HL-60/S4 treated with phorbol 12-myristate 13-acetate at 8.2 ng/mL for 4 days and 3 days (cell line): Measurements from ENCODE around the gene CLCN7.

Experiments
- in situ Hi-C: fragments of 300-500 bp; cut with MboI; formaldehyde crosslinking; loops from 2 replicates; pipeline ENCODE4 v1.15.0; 2022; ENCODE audit warnings: low sequenced_read_pairs

CLCN7 gene

GRCh38 chr16:1502092-1503004 is 27.5 kb upstream of the CLCN7 start:
- in situ Hi-C loops, result no loop called here

- in situ Hi-C loops, result no loop called here
Measured at GRCh38 chr16:1501630-1502029, 26.8 kb upstream of the CLCN7 start.

- in situ Hi-C loops, result no loop called here
Measured at GRCh38 chr16:1500465-1501150, 25.8 kb upstream of the CLCN7 start.

- in situ Hi-C loops, result no loop called here
Measured at GRCh38 chr16:1499756-1500464, 25.1 kb upstream of the CLCN7 start.

- in situ Hi-C loops, result no loop called here
Measured at GRCh38 chr16:1498899-1499676, 24.3 kb upstream of the CLCN7 start.

GRCh38 chr16:1497014-1497598 is 22.3 kb upstream of the CLCN7 start:
- in situ Hi-C loops, result no loop called here

- in situ Hi-C loops, result no loop called here
Measured at GRCh38 chr16:1496464-1496863, 21.6 kb upstream of the CLCN7 start.

- in situ Hi-C loops, result no loop called here
Measured at GRCh38 chr16:1495889-1496262, 21.0 kb upstream of the CLCN7 start.

- in situ Hi-C loops, result no loop called here
Measured at GRCh38 chr16:1495211-1495888, 20.5 kb upstream of the CLCN7 start.

GRCh38 chr16:1494711-1495110 is 19.9 kb upstream of the CLCN7 start:
- in situ Hi-C loops, result no loop called here

- in situ Hi-C loops, result no loop called here
Measured at GRCh38 chr16:1494129-1494640, 19.4 kb upstream of the CLCN7 start.

- in situ Hi-C loops, result no loop called here
Measured at GRCh38 chr16:1493746-1494094, 18.9 kb upstream of the CLCN7 start.

GRCh38 chr16:1492923-1493745 is 18.3 kb upstream of the CLCN7 start, which contains the start of gene TELO2:
Gene TELO2 (plus strand): TSS chr16:1493360. CDS start chr16:1494282, 922 bp downstream.
- in situ Hi-C loops, result no loop called here

GRCh38 chr16:1492082-1492922 is 17.5 kb upstream of the CLCN7 start:
- in situ Hi-C loops, result no loop called here

GRCh38 chr16:1491327-1491726 is 16.5 kb upstream of the CLCN7 start:
- in situ Hi-C loops, result no loop called here

- in situ Hi-C loops, result no loop called here
Measured at GRCh38 chr16:1489077-1489476, 14.2 kb upstream of the CLCN7 start.

- in situ Hi-C loops, result no loop called here
Measured at GRCh38 chr16:1488619-1489018, 13.8 kb upstream of the CLCN7 start, which contains the start of gene PTX4. Gene PTX4 (minus strand): TSS chr16:1488944. CDS start chr16:1488909, 35 bp downstream.
